Hematopoietic multipotent progenitor cell (in vitro differentiated cells): ENCODE data around the gene TNFAIP1. TPM values are rescaled to one million over a fixed set of nuclear protein-coding genes. Genes with fewer than 3 reads are reported as not detected.
A peak's percentile ranks its signal among the peaks of the same experiment; 100 is the strongest.

Source experiments
- DNase-seq, 3 donors: peaks; one replicate each; pipeline ENCODE4 v3.0.0-alpha.2; 2011 to 2015; ENCODE audit warnings: low read depth in 2 of 3, low spot score in 2 of 3
- total RNA-seq: library from RNA; depleted of rRNA; stranded (reverse); fragments of >200 nt; gene quantifications from one replicate; pipeline ENCODE4 v1.2.3, GENCODE V29; 2012

Gene TNFAIP1
- total RNA-seq, 1 donor = 22.4 TPM

- no peak for DNase-seq
Observed at GRCh38 chr17:28344011-28344410, 8.4 kb downstream of the TNFAIP1 start.

- no peak for DNase-seq
Observed at GRCh38 chr17:28344435-28344901, 8.9 kb downstream of the TNFAIP1 start.

DNA sequence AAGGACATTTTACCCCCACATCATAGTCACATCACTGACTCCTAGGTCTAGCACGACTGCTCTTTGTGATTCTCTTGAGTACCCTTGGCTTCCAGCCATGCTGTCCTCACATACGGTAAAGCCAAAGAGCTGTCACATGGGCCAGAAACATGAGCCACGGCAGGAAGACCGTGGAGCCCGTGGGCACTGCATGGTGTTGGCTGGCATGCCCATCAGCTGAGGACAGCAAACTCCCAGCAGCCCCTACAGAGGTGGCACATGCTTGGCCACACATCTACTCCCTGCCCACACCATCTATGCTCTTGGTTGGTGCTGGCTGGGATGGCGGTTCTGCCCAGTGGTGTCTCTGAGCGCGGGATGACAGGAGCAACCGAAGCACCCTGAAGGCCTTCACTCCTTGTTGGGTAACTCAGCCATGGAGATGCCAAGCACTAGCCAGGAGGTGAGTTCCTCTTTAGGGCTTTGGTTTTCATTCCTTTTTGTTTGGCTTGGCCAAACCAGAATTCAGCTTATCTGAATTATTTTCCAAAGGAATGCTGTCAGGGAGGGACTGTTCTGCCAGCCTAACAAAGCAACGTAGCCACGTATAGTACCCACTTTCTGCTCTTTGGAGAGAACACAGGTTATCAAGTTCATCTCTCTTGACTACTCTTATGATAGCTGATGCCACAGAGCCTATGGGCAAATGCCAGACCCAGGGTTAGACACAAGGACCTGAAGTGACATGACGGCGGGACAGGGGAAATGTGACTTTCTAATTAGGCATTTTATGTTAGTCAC, 10.0 kb downstream of the TNFAIP1 start:
- DNase-seq = no peak

DNA sequence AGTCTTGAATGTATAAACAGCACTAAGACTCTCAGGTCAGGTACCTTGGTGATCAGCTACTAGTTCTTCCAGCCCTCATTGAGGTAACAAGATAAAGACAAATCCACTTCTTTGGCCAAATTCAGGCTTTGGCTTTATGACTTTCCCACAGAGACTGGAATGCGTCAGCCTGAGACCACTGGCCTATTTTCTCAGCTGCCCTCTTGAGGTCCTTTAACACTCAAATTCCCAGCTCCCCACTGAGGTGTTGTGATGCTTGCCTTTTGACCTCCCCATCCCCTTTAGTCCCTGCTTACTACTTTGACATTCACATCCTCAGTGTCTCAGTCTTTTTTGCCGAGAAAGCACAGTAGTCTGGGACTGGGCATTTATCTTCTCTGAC, 10.6 kb downstream of the TNFAIP1 start:
- no peak for DNase-seq

- peak in 1 of 3 donors; percentile 21 for DNase-seq
Observed at GRCh38 chr17:28346746-28347246, 11.2 kb downstream of the TNFAIP1 start.

- DNase-seq = no peak
Observed at GRCh38 chr17:28347261-28347891, 11.8 kb downstream of the TNFAIP1 start.

- DNase-seq = no peak
Observed at GRCh38 chr17:28348979-28349378, 13.4 kb downstream of the TNFAIP1 start.

- no peak for DNase-seq
Observed at GRCh38 chr17:28350271-28350670, 14.7 kb downstream of the TNFAIP1 start.

- peak; percentile 86 to 97 (median 94) for DNase-seq
Observed at GRCh38 chr17:28357061-28357900, 21.7 kb downstream of the TNFAIP1 start, which contains the start of gene POLDIP2. TSS of gene POLDIP2 (minus strand) at chr17:28357527. CDS start at chr17:28357448, 79 bp downstream.

DNA sequence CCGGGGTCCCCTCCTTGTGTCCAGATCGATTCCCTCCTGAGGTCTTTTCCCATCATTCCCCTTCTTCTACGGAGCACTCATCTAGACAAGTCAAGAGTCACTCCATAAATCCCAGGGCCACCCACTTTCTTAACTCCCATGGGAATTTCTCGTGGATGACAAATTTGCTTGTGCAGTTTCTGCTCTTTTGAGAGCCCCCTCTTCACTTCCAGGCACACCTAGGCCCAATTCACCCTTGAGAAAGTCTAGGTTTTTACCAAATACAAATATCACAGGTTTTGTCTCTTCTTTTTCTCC, 22.3 kb downstream of the TNFAIP1 start:
- DNase-seq = no peak

DNA sequence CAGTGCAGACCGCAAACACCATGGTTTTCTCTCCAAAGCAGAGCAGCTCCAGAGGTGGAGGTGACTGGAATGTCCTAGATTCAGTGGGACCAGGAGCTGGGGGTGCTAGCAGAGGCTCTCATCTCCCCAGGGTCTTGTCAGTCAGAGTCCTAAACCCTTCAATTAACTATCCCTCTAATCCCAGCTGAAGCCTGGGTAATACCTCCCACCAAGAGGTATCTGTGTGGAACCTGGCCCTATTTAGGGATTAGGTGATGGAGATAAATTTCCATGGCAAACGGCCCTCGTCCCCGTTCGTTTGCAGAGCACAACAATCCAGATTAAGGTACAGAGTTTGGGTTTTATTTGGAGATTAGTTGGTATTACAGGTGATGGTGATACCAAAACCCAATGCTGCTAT, 27.6 kb downstream of the TNFAIP1 start:
- no peak for DNase-seq

- no peak for DNase-seq
Observed at GRCh38 chr17:28363776-28364650, 28.5 kb downstream of the TNFAIP1 start.

DNA sequence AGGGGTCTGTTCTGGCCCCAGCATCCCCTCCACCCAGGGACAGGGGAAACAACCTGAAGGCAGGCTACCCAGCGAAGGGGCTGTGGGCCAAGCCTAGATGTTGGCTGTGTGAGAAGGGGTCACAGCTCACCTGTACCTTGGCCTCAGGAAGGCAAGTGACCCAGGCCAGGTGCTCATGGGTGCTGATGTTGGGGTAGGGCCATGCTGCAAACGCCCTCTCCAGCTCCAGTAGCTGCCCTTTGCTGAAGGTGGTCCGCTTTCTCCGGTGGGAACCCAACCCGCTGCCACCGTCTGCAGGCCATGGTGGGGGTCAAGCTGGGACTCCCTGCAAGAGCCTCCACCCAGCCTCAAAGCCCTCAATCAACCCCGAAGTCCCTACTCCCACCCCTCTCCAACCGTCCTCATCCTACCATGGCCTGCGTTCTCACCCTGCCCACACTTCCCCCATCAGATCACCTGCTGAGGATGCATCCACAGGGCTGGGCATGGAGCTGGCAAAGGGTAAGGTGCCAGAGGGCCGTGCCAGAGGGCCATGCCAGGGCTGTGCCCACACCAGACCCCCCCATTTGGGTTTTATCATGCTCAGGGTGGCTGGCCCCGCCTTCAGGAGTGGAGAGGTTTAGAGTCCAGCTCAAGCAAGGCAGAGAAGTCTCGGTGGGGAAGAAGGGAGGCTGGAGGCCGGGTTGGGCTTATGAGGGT, 29.3 kb downstream of the TNFAIP1 start, which contains the start of gene SEBOX:
SEBOX (minus strand) TSS at position 535 of the 699 bp plus-strand sequence; CDS start at position 487, 48 bp downstream.
- DNase-seq = no peak

DNA sequence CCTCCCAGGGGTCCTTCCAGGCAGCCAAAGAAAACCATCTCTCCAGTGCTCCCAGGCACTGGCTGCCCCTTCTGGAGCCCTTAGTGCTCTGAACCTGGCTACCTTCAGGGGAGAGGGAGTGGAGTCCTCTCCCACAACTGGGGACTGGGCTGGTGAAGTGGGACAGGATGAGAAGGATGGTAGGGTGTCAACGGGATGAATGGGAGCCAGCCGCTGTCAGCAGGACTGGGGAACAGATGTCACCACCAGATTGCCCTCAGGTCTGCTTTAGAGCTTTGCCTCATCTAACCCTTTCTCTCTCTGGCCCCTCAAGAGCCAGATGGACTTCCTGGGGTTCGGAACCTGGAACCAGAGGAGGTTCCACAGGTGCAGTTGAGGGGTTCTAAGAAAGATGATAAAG, 29.9 kb downstream of the TNFAIP1 start:
- DNase-seq = no peak

- no peak for DNase-seq
Observed at GRCh38 chr17:28366605-28367004, 31.0 kb downstream of the TNFAIP1 start.

DNA sequence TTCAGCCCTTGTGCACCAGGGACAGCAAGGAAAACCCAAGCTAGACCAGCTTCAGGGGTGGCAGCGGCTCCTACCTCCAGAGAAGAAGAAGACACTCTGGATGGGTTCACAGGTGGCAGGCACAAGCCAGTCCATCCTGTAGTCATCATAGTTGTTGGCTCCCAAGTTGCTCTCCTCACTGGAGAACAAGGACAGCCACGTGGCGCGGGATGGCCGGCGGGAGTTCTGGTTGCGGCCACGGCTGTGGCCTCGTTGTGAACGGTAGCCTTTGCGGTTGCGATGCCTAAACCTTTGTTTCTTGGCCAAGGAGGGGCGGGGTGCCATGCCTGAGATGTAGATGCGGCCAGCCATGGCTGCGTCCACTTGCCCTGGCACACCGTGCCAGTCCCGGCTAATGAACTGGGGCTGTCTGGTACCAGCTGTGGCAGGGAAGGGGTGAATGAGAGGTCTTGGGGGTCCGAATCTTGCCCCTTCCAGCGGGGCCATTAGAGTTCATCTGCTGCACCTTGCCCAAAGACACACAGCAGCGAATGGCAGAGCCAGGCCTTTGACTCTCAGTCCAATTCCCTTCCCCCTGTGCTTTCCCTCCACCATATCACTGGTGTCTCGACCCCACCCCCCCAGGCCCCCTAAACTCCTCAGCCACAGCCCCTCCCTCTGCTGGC, 32.2 kb downstream of the TNFAIP1 start:
- DNase-seq = no peak

GRCh38 chr17:28368306-28368831, 32.8 kb downstream of the TNFAIP1 start:
- no peak for DNase-seq

DNA sequence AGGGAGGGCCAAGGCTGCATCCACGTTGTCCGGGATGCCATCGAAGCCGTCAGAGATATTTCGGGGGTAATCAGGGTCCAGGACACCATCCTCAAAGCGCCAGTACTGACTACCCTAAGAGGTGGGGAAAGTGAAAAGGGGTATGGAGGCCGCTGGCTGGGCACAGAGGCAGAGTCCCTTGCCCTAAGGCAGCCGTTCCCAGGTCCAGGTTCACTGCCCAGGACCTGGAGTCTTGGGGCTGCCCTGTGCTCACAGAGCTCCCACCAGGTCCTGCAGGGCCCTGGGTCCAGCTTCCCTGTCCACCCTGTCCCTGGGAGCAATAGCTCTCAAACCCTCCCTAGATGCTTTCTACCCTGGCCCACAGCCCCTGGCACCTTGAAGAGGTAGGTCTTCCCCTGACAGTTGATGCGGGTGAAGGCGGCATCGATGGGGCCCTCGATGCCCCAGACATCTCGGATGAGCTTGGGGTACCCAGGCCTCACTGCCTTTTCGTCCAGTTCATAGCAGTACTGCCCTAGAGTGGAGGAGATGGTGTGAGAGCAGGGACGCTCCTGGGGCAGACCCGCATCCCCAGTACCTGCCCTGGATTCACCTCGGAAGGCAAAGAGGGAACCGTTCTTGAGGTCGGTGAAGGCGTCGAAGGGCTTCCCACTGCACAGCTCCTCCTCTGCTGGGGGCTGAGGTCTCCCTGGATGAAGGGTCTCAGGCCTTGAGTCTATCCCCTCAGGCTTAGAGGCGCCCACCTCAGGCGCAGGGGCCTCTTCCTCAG, 33.5 kb downstream of the TNFAIP1 start:
- DNase-seq = no peak
